IPS-18a (cell line): ENCODE measurements around the gene MEAF6.

Experiments
- H3K27ac ChIP-seq: one replicate; pipeline ENCODE4 v1.5.1; 2013; ENCODE audit warnings: low read length
- H3K27me3 ChIP-seq: one replicate; pipeline ENCODE4 v1.6.1; 2013; ENCODE audit warnings: mild to moderate bottlenecking, low read length; ENCODE audit not compliant: control insufficient read depth, insufficient read depth
- H3K36me3 ChIP-seq: one replicate; pipeline ENCODE4 v1.6.1; 2013; ENCODE audit warnings: low read depth, low read length; ENCODE audit not compliant: control insufficient read depth
- H3K4me1 ChIP-seq: one replicate; pipeline ENCODE4 v1.6.1; 2013; ENCODE audit warnings: low read depth, low read length; ENCODE audit not compliant: control insufficient read depth
- H3K4me3 ChIP-seq: one replicate; pipeline ENCODE4 v1.5.1; 2013; ENCODE audit warnings: low read length
- H3K9ac ChIP-seq: one replicate; pipeline ENCODE4 v1.6.1; 2013; ENCODE audit warnings: mild to moderate bottlenecking, low read length, moderate library complexity
- H3K9me3 ChIP-seq: one replicate; pipeline ENCODE4 v1.6.1; 2013; ENCODE audit warnings: low read depth, low read length; ENCODE audit not compliant: control insufficient read depth

The MEAF6 gene

GRCh38 chr1:37497832-37498231 lies 16.7 kb downstream of the MEAF6 start:
- Histone ChIP-seq H3K4me3 (no peak overlapping the region), H3K9ac (no peak overlapping the region), H3K9me3 (no peaks in the 10 kb centered on the region), H3K36me3 (peaks cover 34% of the 10 kb centered on the region), H3K27me3 (no peaks in the 10 kb centered on the region), H3K27ac (no peak overlapping the region), H3K4me1 (no peaks in the 10 kb centered on the region)

DNA sequence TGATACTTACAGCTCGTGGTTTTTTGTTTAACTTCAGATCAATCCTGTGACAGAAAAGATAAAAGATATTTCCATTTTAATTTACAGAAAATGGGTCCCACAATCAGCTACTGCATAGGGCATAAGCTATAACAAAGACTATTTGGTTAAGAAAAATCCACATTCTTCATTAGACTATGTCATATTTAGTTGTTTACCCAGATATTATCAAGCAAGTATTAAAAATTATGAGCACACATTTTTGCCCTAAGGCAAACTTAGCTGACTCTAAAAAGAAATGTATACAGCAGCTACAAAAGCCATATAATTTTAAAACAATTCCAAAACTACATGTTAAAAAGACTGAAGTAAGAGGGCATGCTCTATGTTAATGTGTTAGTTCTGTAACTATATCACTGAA lies 18.7 kb downstream of the MEAF6 start:
- Histone ChIP-seq H3K27me3 (no peaks in the 10 kb centered on the region), H3K36me3 (peaks cover 25% of the 10 kb centered on the region)

DNA sequence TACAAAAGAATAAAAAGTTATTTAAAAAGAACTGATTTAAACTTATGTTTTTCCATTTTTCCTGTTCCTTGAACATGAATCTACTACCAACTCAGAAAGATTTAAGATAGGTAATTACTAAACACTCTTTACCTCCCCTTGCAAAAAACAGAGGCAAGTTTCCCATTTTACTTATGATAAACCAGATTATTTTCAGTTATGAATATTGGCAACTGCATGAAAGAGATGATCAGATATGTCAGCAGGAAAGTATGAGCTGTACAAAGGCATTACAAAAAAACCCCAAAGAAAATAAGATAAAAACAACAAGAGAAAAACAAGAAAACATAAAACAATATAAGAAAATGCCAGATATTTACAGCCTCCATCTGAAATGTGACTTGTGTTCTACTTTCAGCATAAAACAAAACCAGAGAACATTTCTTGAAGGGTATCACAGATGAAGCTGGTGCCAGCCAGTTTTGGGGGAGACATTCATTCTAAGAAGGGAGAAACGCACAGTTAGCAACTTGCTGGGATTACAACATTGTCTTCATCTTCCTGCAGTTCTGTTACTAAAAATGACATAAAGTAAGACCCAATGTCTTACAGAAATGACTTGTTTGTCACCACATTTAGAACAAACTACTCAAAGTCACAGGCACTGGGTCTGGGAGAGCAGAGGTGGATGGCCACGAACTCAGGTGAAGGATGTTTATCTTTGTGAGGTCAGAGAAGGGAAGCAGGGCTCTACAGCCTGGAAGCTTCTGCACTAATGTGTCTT lies 21.0 kb downstream of the MEAF6 start:
- Histone ChIP-seq H3K27ac (no peak overlapping the region), H3K36me3 (peaks cover 12% of the 10 kb centered on the region), H3K27me3 (no peaks in the 10 kb centered on the region), H3K9me3 (no peaks in the 10 kb centered on the region), H3K9ac (no peak overlapping the region), H3K4me3 (no peak overlapping the region), H3K4me1 (no peaks in the 10 kb centered on the region)

More for the DNA sequence above, 18.7 kb downstream of the MEAF6 start:
- H3K4me1 ChIP-seq: no peaks in the 10 kb centered on the region
- H3K4me3 ChIP-seq: no peak overlapping the region
- no peaks in the 10 kb centered on the region for H3K9me3 ChIP-seq
- H3K9ac ChIP-seq: no peak overlapping the region
- no peak overlapping the region for H3K27ac ChIP-seq

DNA sequence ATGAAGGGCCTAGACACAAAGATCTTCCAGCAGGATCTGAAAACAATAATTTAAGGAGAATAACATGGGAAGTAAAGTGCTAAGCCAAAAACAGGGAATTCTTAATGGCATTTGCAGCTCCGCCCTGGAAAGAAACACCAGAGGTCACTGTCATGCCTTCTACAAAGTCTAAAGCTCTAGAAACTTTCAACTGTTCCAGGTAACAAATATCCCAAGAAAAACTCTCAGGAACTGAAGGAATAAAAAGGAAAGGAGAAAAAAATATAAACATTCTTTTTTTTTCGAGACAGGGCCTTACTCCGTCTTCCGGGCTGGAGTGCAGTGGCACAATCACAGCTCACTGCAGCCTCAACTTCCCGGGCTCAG lies 27.0 kb downstream of the MEAF6 start:
- Histone ChIP-seq H3K4me3 (no peak overlapping the region), H3K36me3 (peaks cover under 1% of the 10 kb centered on the region), H3K9me3 (no peaks in the 10 kb centered on the region), H3K4me1 (no peaks in the 10 kb centered on the region), H3K27me3 (no peaks in the 10 kb centered on the region), H3K27ac (no peak overlapping the region), H3K9ac (no peak overlapping the region)

DNA sequence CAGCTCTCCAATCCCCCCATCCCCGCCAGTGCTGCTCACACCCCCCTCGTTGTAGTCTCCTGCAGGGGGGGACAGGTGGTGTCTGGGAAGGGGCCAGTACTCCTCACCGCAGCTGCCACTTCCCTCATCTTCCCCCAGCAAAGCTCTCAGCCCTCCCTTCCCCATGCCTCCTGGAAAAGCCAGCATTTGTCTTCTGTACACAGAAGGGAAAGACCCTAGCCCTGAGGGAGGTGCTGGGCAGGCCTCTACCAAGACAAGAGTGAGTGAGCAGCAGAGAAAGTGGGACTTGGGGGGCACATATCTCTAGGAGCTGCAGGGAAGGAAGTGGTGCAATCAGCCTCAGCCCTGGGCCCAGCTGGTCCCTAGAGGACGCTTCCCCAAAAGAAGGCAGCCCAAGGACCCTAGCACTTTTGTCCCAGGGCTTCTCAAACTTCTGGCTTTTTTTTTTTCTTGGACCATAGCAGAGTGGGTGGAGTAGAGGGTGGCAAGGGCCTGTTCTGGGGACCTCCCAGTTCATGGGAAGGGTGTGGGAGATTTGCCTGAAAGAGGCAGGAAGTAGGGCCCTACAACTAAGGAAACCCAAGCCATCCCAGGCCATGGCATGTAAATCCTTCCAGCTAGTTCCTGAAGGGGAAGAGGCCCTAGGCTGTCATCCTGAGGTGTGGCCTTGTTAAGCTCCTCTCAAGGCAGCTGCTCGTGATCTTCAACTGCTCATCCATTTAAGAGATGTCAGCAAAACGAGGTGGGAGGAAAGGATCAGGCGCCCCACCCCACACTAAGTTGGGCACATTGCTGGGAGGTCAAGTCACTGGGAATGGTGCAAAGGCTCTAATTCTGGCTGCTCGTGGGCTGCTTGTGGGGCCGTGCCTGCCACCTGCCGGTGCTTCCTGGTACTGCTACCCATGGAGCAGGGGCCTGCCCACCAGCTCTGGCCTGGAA lies 27.6 kb downstream of the MEAF6 start:
- Histone ChIP-seq H3K4me3 (no peak overlapping the region), H3K4me1 (no peaks in the 10 kb centered on the region), H3K27me3 (no peaks in the 10 kb centered on the region), H3K9me3 (no peaks in the 10 kb centered on the region), H3K36me3 (peaks cover 6% of the 10 kb centered on the region), H3K9ac (no peak overlapping the region), H3K27ac (no peak overlapping the region)

DNA sequence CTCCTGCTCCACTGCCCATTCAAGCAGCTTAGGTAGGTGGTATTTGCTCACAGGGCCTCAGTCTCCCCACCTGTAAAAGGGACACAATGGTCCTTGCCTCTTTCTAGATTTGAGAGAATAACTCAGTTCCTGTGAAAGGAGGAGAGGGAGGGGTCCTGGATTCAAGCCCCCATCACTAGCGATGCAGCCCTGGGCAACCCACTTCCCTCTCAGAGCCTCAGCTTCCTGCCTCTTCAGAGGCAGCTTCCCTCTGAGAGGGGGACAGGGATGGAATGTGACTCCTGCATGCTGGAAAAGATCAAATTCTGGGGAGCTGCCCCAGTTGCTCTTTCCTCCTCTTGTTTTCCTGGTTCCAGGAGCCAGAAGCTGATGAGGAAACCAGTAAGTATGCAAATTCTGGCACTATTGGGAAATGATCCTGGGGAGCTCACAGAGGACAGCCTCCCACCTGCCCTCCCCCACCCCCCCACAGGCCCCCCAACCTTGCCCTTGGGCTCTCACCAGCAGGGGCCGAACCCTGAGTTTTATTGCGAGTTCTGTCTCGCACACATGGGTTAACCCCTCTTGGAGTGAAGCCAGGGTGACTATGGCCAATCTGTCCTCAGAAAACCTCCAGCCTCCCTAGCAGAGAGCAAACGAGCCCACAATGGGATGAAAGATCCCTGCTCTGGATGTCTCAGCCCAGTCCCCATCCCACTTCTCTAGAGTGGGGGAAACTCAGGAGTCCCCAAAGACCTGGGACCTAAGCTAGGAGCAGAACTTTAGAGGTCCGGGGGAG lies 28.5 kb downstream of the MEAF6 start:
- no peak overlapping the region for H3K9ac ChIP-seq
- no peaks in the 10 kb centered on the region for H3K9me3 ChIP-seq
- H3K36me3 ChIP-seq: peaks cover 15% of the 10 kb centered on the region
- no peaks in the 10 kb centered on the region for H3K4me1 ChIP-seq
- H3K27ac ChIP-seq: no peak overlapping the region
- no peak overlapping the region for H3K4me3 ChIP-seq
- no peaks in the 10 kb centered on the region for H3K27me3 ChIP-seq

DNA sequence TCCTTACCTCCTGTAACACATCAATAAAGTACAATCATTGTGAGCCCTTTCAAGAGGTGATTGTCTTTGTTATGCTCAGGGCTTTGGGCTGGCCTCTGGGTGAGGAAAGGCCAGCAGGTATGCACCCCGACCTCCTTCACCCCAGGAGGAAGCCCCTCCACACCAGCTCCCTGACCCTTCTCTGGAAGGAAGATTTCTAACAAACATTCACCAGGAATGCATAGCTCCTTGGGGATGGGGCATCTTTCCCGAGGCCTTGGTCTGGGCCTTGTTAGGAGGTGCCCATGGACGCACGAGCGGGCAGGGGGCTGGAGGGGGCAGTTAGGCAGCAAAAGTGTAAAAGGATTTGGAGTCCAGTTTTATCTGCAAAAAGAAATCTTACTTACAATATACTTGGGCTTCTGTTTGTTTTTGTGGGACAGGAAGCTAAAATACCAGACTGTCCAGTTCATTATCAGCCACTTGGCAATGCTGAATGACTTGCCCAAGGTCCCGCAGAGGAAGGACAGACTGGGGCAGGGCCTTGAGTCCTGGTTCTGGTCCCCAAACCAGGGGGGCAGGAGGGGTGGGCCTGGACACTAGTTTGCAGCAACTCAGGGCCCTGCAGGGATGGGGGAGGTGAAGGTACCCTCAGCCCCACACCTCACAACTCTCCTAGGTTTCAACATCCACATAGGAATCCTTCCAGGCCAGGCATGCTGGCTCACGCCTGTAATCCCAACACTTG lies 30.1 kb downstream of the MEAF6 start:
- H3K9ac ChIP-seq: no peak overlapping the region
- H3K27ac ChIP-seq: no peak overlapping the region
- H3K9me3 ChIP-seq: no peaks in the 10 kb centered on the region
- H3K27me3 ChIP-seq: no peaks in the 10 kb centered on the region
- peaks cover 26% of the 10 kb centered on the region for H3K36me3 ChIP-seq
- H3K4me3 ChIP-seq: no peak overlapping the region
- no peaks in the 10 kb centered on the region for H3K4me1 ChIP-seq

DNA sequence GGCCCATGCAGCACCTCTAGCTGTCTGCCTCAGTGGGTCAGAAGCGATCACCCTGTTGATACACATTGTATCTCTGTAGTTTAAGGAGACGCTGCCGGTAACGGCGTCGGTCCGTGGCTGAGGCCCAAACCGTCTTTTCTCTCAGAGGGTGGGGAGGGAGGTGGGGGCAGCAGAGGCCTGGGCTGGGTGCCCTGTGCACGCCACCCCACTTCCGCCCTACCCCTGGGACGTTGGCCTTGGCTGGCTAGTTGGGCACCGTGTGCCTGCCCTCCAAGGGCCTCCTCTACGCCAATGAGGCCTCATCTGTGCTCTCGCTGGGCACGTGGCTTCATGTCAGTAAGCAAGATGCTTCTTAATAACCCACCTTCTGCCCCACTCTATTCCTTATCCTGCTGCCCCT lies 30.8 kb downstream of the MEAF6 start:
- peaks cover 26% of the 10 kb centered on the region for H3K36me3 ChIP-seq

GRCh38 chr1:37482796-37483744 lies 31.5 kb downstream of the MEAF6 start:
- H3K27ac ChIP-seq: no peak overlapping the region
- H3K9ac ChIP-seq: no peak overlapping the region
- no peak overlapping the region for H3K4me3 ChIP-seq
- H3K27me3 ChIP-seq: no peaks in the 10 kb centered on the region
- peaks cover 26% of the 10 kb centered on the region for H3K36me3 ChIP-seq
- peaks cover 2% of the 10 kb centered on the region for H3K4me1 ChIP-seq
- H3K9me3 ChIP-seq: no peaks in the 10 kb centered on the region

More for the DNA sequence above, 30.8 kb downstream of the MEAF6 start:
- H3K9ac ChIP-seq: no peak overlapping the region
- H3K4me1 ChIP-seq: no peaks in the 10 kb centered on the region
- no peak overlapping the region for H3K27ac ChIP-seq
- no peak overlapping the region for H3K4me3 ChIP-seq
- H3K9me3 ChIP-seq: no peaks in the 10 kb centered on the region
- no peaks in the 10 kb centered on the region for H3K27me3 ChIP-seq

DNA sequence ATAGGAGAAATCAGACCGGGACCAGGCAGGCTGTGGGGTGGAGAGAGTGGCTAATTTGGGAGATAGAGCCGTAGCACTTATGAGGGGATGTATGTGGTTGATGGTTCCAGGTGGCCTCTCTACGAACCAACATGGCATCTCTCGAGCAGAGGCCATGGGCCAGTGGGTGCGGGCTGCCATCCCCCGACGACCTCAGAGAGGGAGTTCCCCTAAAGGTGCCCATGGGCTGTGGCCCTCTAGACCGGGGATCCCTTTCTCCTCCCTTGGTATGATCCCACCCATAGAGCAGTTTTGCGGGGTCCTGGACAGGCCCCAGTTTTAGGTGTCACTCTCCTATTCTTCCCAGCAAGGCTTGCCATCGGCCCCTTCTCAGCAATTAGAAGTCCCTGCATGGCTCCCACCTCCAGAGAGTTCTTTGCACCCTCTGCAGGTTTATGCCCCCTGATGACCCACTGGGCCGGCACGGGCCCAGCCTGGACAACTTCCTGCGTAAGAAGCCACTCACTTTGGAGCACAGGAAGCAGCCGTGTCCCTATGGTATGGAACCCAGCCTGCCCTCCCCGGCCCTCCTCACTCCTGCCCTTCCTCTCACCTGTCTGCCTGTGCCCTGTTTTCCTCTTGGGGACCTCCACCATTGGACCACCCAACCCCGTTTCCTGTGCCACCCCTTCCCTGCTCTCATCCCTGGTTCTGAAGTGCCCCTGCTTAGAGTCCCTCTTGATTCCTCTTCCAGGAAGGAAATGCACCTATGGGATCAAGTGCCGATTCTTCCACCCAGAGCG lies 32.4 kb downstream of the MEAF6 start:
- H3K36me3 ChIP-seq: peaks cover 26% of the 10 kb centered on the region
- H3K4me3 ChIP-seq: no peak overlapping the region
- H3K27ac ChIP-seq: no peak overlapping the region
- no peaks in the 10 kb centered on the region for H3K27me3 ChIP-seq
- H3K4me1 ChIP-seq: peaks cover 11% of the 10 kb centered on the region
- H3K9me3 ChIP-seq: no peaks in the 10 kb centered on the region
- H3K9ac ChIP-seq: no peak overlapping the region
